Endothelial cell of umbilical vein (primary cell): ENCODE measurements around the gene HCFC2. TPM values are rescaled to one million over a fixed set of nuclear protein-coding genes. Genes with fewer than 3 reads are reported as not detected.

Source experiments
- BruUV-seq: library from RNA; stranded (reverse); fragments of 400-500 nt; replicated peaks from 2 replicates; lab custom pipeline; 2021; lab: Mats Ljungman, UMichigan
- CTCF ChIA-PET: fragments of 300-600, 350-600 bp; sonication (Branson Sonifier 250); formaldehyde crosslinking; loops from one replicate; lab custom pipeline; 2021; ENCODE audit warnings: antibody characterized with exemption, inconsistent platforms; lab: Charles Lee
- POLR2A ChIA-PET: fragments of 300-600, 350-600 bp; sonication (Branson Sonifier 250); formaldehyde crosslinking; loops from one replicate; lab custom pipeline; 2021; ENCODE audit warnings: antibody characterized with exemption, inconsistent platforms; lab: Charles Lee
- DNase-seq: peaks from one replicate; pipeline ENCODE4 v3.0.0-alpha.2; 2011; ENCODE audit warnings: low read depth, low spot score
- FAIRE-seq: peaks from 2 replicates; lab custom pipeline; 2011; peaks lifted over from hg19 to GRCh38; lab: Jason Lieb, UNC
- H2AFZ ChIP-seq: 2 replicates; pipeline ENCODE4 v1.6.0; 2012; ENCODE audit warnings: low read depth, low read length, control low read depth, inconsistent platforms
- H3K27ac ChIP-seq: 2 replicates; pipeline ENCODE4 v1.5.1; 2011; ENCODE audit warnings: low read depth, mild to moderate bottlenecking, control low read depth, low read length, moderate library complexity; ENCODE audit not compliant: insufficient read depth
- H3K27me3 ChIP-seq, 2 experiments: 2 replicates each; pipeline versions ENCODE4 v1.6.0 to v1.6.1; 2011; ENCODE audit warnings: low read length in 2 of 2, mixed read lengths in 1 of 2; ENCODE audit not compliant: control insufficient read depth in 2 of 2, insufficient read depth in 2 of 2
- H3K36me3 ChIP-seq, 2 experiments: 2 replicates in 1 of 2; 3 replicates in 1 of 2; pipeline ENCODE4 v1.5.1; 2011; ENCODE audit warnings: low read length in 2 of 2, mild to moderate bottlenecking in 1 of 2, moderate library complexity in 1 of 2; ENCODE audit not compliant: control insufficient read depth in 2 of 2, insufficient read depth in 2 of 2; ENCODE audit errors: extremely low read depth in 1 of 2
- H3K4me1 ChIP-seq: 3 replicates; pipeline ENCODE4 v1.5.1; 2011; ENCODE audit warnings: mild to moderate bottlenecking, low read length; ENCODE audit not compliant: control insufficient read depth, insufficient read depth; ENCODE audit errors: extremely low read depth
- H3K4me2 ChIP-seq: 2 replicates; pipeline ENCODE4 v1.6.1; 2011; ENCODE audit warnings: low read length, control low read depth, mixed read lengths; ENCODE audit not compliant: insufficient read depth
- H3K4me3 ChIP-seq, 3 experiments: fragments of 200-600 bp in 1 of 3; sonication (generic), shearing (Covaris generic) in 1 of 3; replicated peaks in 1 of 3; 2 replicates each; pipeline ENCODE4 v1.5.1; 2011 to 2016; ENCODE audit warnings: control low read depth in 3 of 3, low read length in 3 of 3, mild to moderate bottlenecking in 2 of 3, inconsistent platforms in 1 of 3, low read depth in 1 of 3, moderate library complexity in 1 of 3; ENCODE audit not compliant: insufficient read depth in 1 of 3
- H3K79me2 ChIP-seq: 2 replicates; pipeline ENCODE4 v1.6.0; 2012; ENCODE audit warnings: low read length, inconsistent platforms; ENCODE audit not compliant: control insufficient read depth, insufficient read depth
- H3K9ac ChIP-seq: replicated peaks from 2 replicates; pipeline ENCODE3; 2011; ENCODE audit warnings: low read length, control low read depth; ENCODE audit not compliant: insufficient read depth; ENCODE audit errors: extremely low read depth
- H3K9me1 ChIP-seq: replicated peaks from 3 replicates; pipeline ENCODE4 v1.6.0; 2011; ENCODE audit warnings: mild to moderate bottlenecking, low read length; ENCODE audit not compliant: control insufficient read depth, insufficient read depth; ENCODE audit errors: extremely low read depth
- H3K9me3 ChIP-seq: replicated peaks from 2 replicates; pipeline ENCODE4 v1.5.1; 2012; ENCODE audit warnings: low read length, inconsistent platforms; ENCODE audit not compliant: control insufficient read depth, insufficient read depth
- H4K20me1 ChIP-seq: replicated peaks from 2 replicates; pipeline ENCODE3; 2011; ENCODE audit warnings: mild to moderate bottlenecking, low read length; ENCODE audit not compliant: control insufficient read depth, insufficient read depth; ENCODE audit errors: extremely low read depth
- CTCF ChIP-seq, 2 donors: IDR thresholded peaks; 1 replicate in 1 of 2; 2 replicates in 1 of 2; pipeline ENCODE4 v1.5.1; 2011; ENCODE audit warnings: low read length in 2 of 2, mild to moderate bottlenecking in 2 of 2, moderate library complexity in 2 of 2, control low read depth in 1 of 2, inconsistent platforms in 1 of 2, low read depth in 1 of 2; ENCODE audit not compliant: insufficient read depth in 1 of 2; ENCODE audit errors: extremely low read depth in 1 of 2
- EZH2 ChIP-seq: IDR thresholded peaks from 2 replicates; pipeline ENCODE4 v1.6.1; 2012; ENCODE audit warnings: borderline replicate concordance, low read depth, mild to moderate bottlenecking, moderate library complexity, low read length, inconsistent platforms; ENCODE audit not compliant: severe bottlenecking
- FOS ChIP-seq: IDR thresholded peaks from 2 replicates; pipeline ENCODE4 v1.6.1; 2011; ENCODE audit warnings: mild to moderate bottlenecking, low read length, moderate library complexity, borderline replicate concordance; ENCODE audit not compliant: insufficient read depth
- GATA2 ChIP-seq: IDR thresholded peaks from 2 replicates; pipeline ENCODE4 v1.7.0; 2011; ENCODE audit warnings: low read depth, mild to moderate bottlenecking, moderate library complexity, mixed read lengths, low read length; ENCODE audit not compliant: insufficient read length, insufficient read depth
- JUN ChIP-seq: IDR thresholded peaks from 2 replicates; pipeline ENCODE4 v1.6.1; 2011; ENCODE audit warnings: borderline replicate concordance, low read depth; ENCODE audit not compliant: insufficient read length, insufficient read depth
- MAX ChIP-seq: IDR thresholded peaks from 2 replicates; pipeline ENCODE4 v1.6.1; 2011; ENCODE audit not compliant: insufficient read depth, insufficient read length
- MYC ChIP-seq: IDR thresholded peaks from one replicate; pipeline ENCODE4 v1.6.1; 2011; ENCODE audit warnings: mild to moderate bottlenecking, low read depth, low read length
- POLR2A ChIP-seq: IDR thresholded peaks from 2 replicates; pipeline ENCODE4 v1.6.1; 2012; ENCODE audit warnings: low read depth, mild to moderate bottlenecking, control low read depth, low read length
- POLR2AphosphoS5 ChIP-seq: IDR thresholded peaks from 2 replicates; pipeline ENCODE4 v1.6.1; 2012; ENCODE audit warnings: low read depth, mild to moderate bottlenecking, control low read depth, low read length, moderate library complexity; ENCODE audit not compliant: insufficient read depth
- dilution Hi-C: fragments of 300-500 bp; cut with MboI; formaldehyde crosslinking; loops from one replicate; pipeline ENCODE4 v1.15.0; 2019; ENCODE audit warnings: low sequenced_read_pairs; ENCODE audit not compliant: extremely low pct_ligation_motif_present
- intact Hi-C: fragments of 100-400 bp; cut with micrococcal nuclease; formaldehyde crosslinking; loops from one replicate; pipeline ENCODE4 v1.10.0; 2022
- polyA plus RNA-seq, 4 experiments: library from polyadenylated mRNA; depleted of rRNA in 3 of 4; stranded (reverse) in 3 of 4; unstranded in 1 of 4; fragments of >200 nt; gene quantifications; 2 replicates each; pipeline versions ENCODE4 v1.2.1 to v1.2.3, GENCODE V29; 2011 to 2012; ENCODE audit warnings: missing spikeins in 1 of 4
- total RNA-seq: library from RNA; stranded (reverse); gene quantifications from 2 replicates; pipeline ENCODE4 v1.2.3, GENCODE V29; 2021

Gene HCFC2
- total and polyA plus RNA-seq, 2 donors (not counting 3 experiments of a cell fraction or from before 2014, with no cell fraction given) = 6.0 to 15.6 TPM

GRCh38 chr12:104083769-104084475, 19.6 kb downstream of the HCFC2 start:
- no peaks in the 10 kb centered on the region for H3K9me3 ChIP-seq
- ChIA-PET POLR2A (no interaction called here), CTCF (interaction anchor here (0.6 to 1.7 kb wide), 3 partner anchors 16 to 1656 kb away, joined by 3 to 5 read pairs (median 4); no protein-coding TSS in a partner anchor)
- BruUV-seq = no TSS peak
- FAIRE-seq = no peak
- H2AFZ ChIP-seq = no peak overlapping the region
- H3K27me3 ChIP-seq = no peaks in the 10 kb centered on the region
- no peaks in the 10 kb centered on the region for H3K79me2 ChIP-seq
- no peaks in the 10 kb centered on the region for H3K9me1 ChIP-seq
- intact Hi-C loops (no loop called here), dilution Hi-C loops (no loop called here)
- no peak overlapping the region for H3K4me3 ChIP-seq
- H3K9ac ChIP-seq = no peak overlapping the region
- H3K36me3 ChIP-seq = peaks cover 0 to 5% of the 10 kb centered on the region in 2 experiments
- TF ChIP-seq MAX = no peak
- no peak for TF ChIP-seq JUN
- no peak for TF ChIP-seq POLR2AphosphoS5
- no peak for TF ChIP-seq FOS
- no peak for TF ChIP-seq EZH2
- TF ChIP-seq POLR2A = no peak
- no peak for TF ChIP-seq CTCF (IDR thresholded peaks at IDR 0.05; ENCODE audit: extremely low read depth in 1 of 2, insufficient read depth in 1 of 2, low read depth in 1 of 2, low read length in 2 of 2)
- no peak for TF ChIP-seq MYC
- no peak for TF ChIP-seq GATA2
- H3K4me2 ChIP-seq = no peak overlapping the region
- no peaks in the 10 kb centered on the region for H4K20me1 ChIP-seq
- no peaks in the 10 kb centered on the region for H3K4me1 ChIP-seq
- no peak for DNase-seq
- no peak overlapping the region for H3K27ac ChIP-seq
